IPS-18a (cell line): ENCODE data around the gene PLEKHB2.
"Not testable (repeated sequence)": the region's sequence is repeated elsewhere in the genome, so short reads cannot be mapped to it uniquely, and the experiment has no call there.

Experiments
- H3K27ac ChIP-seq: one replicate; pipeline ENCODE4 v1.5.1; 2013; ENCODE audit warnings: low read length
- H3K27me3 ChIP-seq: one replicate; pipeline ENCODE4 v1.6.1; 2013; ENCODE audit warnings: mild to moderate bottlenecking, low read length; ENCODE audit not compliant: control insufficient read depth, insufficient read depth
- H3K36me3 ChIP-seq: one replicate; pipeline ENCODE4 v1.6.1; 2013; ENCODE audit warnings: low read depth, low read length; ENCODE audit not compliant: control insufficient read depth
- H3K4me1 ChIP-seq: one replicate; pipeline ENCODE4 v1.6.1; 2013; ENCODE audit warnings: low read depth, low read length; ENCODE audit not compliant: control insufficient read depth
- H3K4me3 ChIP-seq: one replicate; pipeline ENCODE4 v1.5.1; 2013; ENCODE audit warnings: low read length
- H3K9ac ChIP-seq: one replicate; pipeline ENCODE4 v1.6.1; 2013; ENCODE audit warnings: mild to moderate bottlenecking, low read length, moderate library complexity
- H3K9me3 ChIP-seq: one replicate; pipeline ENCODE4 v1.6.1; 2013; ENCODE audit warnings: low read depth, low read length; ENCODE audit not compliant: control insufficient read depth

Gene PLEKHB2

GRCh38 chr2:131178721-131179418 lies 73.7 kb downstream of the PLEKHB2 start:
- H3K4me1 ChIP-seq, H3K27ac ChIP-seq, H3K27me3 ChIP-seq, H3K36me3 ChIP-seq, H3K9me3 ChIP-seq, H3K9ac ChIP-seq, H3K4me3 ChIP-seq: not testable (repeated sequence)

- not testable (repeated sequence) for H3K9me3 ChIP-seq, H3K36me3 ChIP-seq, H3K4me3 ChIP-seq, H3K27ac ChIP-seq, H3K4me1 ChIP-seq, H3K27me3 ChIP-seq, H3K9ac ChIP-seq
Measured at GRCh38 chr2:131181451-131181850, 76.3 kb downstream of the PLEKHB2 start.

GRCh38 chr2:131193421-131193820 lies 88.3 kb downstream of the PLEKHB2 start:
- not testable (repeated sequence) for H3K9me3 ChIP-seq, H3K36me3 ChIP-seq, H3K27me3 ChIP-seq, H3K4me3 ChIP-seq, H3K27ac ChIP-seq, H3K9ac ChIP-seq, H3K4me1 ChIP-seq

GRCh38 chr2:131196186-131196585 lies 91.0 kb downstream of the PLEKHB2 start:
- not testable (repeated sequence) for H3K4me3 ChIP-seq, H3K36me3 ChIP-seq, H3K27me3 ChIP-seq, H3K4me1 ChIP-seq, H3K9me3 ChIP-seq, H3K27ac ChIP-seq, H3K9ac ChIP-seq
